Left renal pelvis (tissue), 4 donors: ENCODE results near the gene GOLGA6L4. TPM values are rescaled to one million over a fixed set of nuclear protein-coding genes. Genes with fewer than 3 reads are reported as not detected.
"Not testable (repeated sequence)": the region's sequence is repeated elsewhere in the genome, so short reads cannot be mapped to it uniquely, and the experiment has no call there.

ENCODE experiments used
- DNase-seq, 4 donors: peaks; one replicate each; pipeline ENCODE4 v3.0.0-alpha.2; 2013; ENCODE audit warnings: low read depth in 4 of 4, low spot score in 3 of 4
- polyA plus RNA-seq, 4 donors: library from polyadenylated mRNA; unstranded; fragments of 120-200 nt; gene quantifications; one replicate each; pipeline ENCODE4 v1.2.1, GENCODE V29; 2013; ENCODE audit not compliant: insufficient read length in 4 of 4

The GOLGA6L4 gene, protein sequence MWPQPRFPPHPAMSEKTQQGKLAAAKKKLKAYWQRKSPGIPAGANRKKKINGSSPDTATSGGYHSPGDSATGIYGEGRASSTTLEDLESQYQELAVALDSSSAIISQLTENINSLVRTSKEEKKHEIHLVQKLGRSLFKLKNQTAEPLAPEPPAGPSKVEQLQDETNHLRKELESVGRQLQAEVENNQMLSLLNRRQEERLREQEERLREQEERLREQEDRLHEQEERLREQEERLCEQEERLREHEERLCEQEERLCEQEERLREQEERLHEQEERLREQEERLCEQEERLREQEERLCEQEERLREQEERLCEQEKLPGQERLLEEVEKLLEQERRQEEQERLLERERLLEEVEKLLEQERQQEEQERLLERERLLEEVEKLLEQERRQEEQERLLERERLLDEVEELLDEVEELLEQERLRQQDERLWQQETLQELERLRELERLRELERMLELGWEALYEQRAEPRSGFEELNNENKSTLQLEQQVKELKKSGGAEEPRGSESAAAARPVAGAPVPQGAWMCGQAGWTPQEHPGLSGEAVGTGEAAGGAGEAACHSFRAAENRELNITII
- polyA plus RNA-seq = 10 to 100 TPM; 15.3 to 30.0 (median 15.9) TPM

DNA sequence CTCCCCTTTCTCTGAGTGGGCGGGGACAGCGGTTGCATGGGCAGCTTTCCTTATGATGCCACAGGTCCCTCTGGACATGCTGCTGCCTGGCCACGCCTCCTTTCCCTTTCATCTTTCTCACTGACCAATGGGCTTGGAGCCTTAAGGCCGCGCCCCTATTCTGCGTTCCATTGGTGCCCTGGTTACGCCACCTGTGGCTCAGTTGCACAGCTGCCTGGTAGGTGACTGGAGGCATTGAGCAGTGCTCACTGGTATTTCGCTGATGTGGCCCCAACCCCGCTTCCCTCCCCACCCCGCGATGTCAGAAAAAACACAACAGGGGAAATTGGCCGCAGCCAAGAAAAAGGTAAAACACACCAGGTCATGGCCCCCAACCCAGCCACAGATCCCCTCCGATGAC lies at the start of gene GOLGA6L4:
TSS of gene GOLGA6L4 (plus strand) at position 201 of the 400 bp plus-strand sequence. CDS start at position 263, 62 bp downstream.
- not testable (repeated sequence) for DNase-seq

DNA sequence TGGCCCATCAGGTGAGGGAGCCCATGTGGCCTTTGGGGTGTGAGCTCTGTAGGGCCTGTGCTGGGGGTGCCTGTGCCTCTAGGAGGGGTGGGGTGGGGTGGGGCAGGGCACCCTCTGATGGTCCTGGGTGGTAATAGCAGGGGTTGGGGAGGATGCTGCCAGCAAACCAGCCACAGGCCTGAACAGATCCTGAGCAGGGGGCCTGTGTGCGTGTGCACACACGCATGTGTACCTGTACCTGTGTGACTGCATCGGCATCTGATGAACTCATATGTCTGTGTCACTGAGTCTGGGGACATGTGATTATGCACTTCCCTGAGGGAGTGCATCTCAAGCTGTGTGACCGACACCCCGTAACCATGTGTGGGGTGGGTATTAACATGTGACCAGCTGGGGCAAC lies 42.6 kb upstream of the GOLGA6L4 start:
- DNase-seq = not testable (repeated sequence)

DNA sequence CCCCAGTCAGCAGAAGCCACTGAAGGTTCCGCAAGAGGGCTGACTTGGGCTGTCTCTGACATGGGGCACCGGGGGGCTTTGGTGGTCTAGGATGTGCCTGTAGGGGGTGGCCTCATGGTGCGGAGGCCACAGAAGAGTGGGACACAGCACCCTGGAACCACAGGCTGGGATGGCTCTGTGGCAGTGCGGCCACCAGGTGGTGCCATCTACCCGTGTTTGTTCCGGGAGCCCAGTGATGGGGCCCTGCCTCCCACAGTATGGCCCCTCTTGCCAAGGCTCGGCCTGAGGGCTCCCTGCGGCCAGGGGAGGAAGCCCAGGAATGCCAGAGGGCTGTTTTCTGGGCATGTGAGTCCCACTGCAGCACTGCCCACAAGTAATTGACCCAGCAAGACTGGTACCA lies 40.0 kb upstream of the GOLGA6L4 start:
- DNase-seq = not testable (repeated sequence)

DNA sequence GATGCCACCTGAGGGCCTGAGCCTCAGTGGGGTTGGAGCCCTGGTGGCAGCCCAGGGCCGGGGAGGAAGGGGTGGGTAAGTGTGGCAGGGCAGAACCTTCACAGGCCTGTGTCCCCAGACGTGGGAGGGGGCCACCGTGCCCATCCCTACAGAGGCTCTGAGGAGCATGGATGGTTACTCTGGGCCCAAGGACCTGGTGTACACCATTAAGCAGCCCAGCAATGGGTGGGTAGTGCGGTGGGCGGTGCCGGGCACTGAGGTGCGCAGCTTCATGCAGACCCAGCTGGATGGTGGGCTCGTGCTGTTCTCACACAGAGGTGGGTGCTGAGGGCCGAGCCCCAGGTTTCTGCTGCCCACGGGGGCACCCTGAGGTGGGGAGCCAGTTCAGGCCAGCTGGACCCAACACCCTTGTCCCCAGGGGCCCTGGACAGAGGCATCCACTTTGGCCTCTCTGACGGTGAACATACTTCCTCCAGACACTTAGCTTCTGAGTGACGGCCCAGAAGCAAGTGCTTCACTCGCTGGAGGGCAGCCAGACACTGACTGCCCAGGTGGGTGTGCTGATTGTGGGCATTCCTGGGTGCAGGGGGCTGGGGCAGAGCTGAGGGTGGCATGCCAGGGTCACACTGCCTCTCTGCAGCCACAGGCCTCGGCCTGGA lies 38.9 kb upstream of the GOLGA6L4 start:
- not testable (repeated sequence) for DNase-seq

DNA sequence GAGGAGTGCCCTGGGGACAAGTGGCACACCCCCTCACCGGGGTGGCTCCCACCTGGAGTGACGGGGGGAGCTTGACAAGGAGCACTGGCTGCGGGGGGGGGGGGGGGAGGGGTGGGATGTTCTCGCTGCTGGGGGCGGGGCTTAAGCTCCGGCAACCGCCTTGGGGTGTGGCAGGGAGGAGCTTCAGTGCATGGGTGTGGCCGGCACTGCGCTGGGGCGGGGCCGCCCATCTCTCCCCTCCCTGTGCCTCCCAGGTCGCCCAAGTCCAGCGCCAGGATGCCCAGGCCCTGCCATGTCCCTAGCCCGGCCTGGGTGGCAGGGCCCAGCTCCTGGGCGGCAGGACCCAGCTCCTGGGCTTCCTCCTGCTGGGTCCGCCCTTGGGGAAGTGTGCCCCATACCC lies 35.7 kb upstream of the GOLGA6L4 start:
- not testable (repeated sequence) for DNase-seq

DNA sequence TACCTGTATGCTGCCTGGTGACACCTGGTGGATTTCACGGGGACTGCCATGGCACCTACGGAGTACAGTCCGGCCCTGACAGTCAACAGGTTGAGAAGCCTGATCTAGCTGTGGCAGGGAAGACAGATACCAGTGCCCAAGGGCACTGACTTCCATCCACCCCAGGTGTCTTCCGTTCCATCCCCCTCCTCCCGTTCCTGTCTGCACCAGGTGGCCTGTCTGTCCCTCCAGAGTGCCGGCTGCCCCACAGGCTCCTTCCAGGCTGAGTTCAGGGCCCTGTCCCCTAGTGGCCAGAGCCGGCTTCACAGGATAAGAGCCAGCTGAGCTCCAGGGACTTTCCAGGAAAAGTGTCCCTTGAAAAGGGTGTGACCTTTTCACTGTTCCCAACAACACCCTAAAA lies 10.9 kb downstream of the GOLGA6L4 start:
- DNase-seq = not testable (repeated sequence)
